Measurements from ENCODE around the gene HM13.

- TF ChIP-seq MAX (IDR thresholded peaks at IDR 0.05) (peak; percentile 11; the same call in 1 of the 2 replicates), FOXM1 (IDR thresholded peaks at IDR 0.05; ENCODE audit: borderline replicate concordance, low read depth) (no peak; the same call in 1 of the 2 replicates), CEBPB (IDR thresholded peaks at IDR 0.05) (no peak), RAD21 (IDR thresholded peaks at IDR 0.05; ENCODE audit: low read depth) (peak; percentile 67), TCF12 (IDR thresholded peaks at IDR 0.05; ENCODE audit: low read depth) (no peak)
Observed at GRCh38 chr20:31569163-31570020, 55.1 kb downstream of the HM13 start.

All from Ishikawa (cell line).